T-cell (primary cell): ENCODE data around the gene ANKRD26. TPM values are rescaled to one million over a fixed set of nuclear protein-coding genes. Genes with fewer than 3 reads are reported as not detected.

ENCODE experiments used
- ATAC-seq, 4 experiments: fragments of 200-7000 bp in 3 of 4; fragments of 150-1000 bp in 1 of 4; cut with Tn5 transposase; replicated peaks in 1 of 4; 1 replicate in 3 of 4; 2 replicates in 1 of 4; pipeline ENCODE4 v1.10.0; 2021; ENCODE audit warnings: moderate library complexity in 3 of 4, mild to moderate bottlenecking in 2 of 4, moderate number of reproducible peaks in 1 of 4
- CTCF ChIA-PET, 2 donors: fragments of 300-600 bp; sonication (Branson Sonifier 250); formaldehyde crosslinking; loops; one replicate each; lab custom pipeline; 2022; ENCODE audit warnings: antibody characterized with exemption in 2 of 2; lab: Charles Lee
- POLR2A ChIA-PET, 2 donors: fragments of 300-600 bp; sonication (Branson Sonifier 250); formaldehyde crosslinking; loops; one replicate each; lab custom pipeline; 2022; ENCODE audit warnings: antibody characterized with exemption in 2 of 2; lab: Charles Lee
- DNase-seq, 35 experiments: peaks; one replicate each; pipeline versions ENCODE4 v3.0.0 to v3.0.0-alpha.2; 2013 to 2023
- H3K27ac ChIP-seq: one replicate; pipeline ENCODE4 v1.5.1; 2013; ENCODE audit warnings: low read length
- H3K27me3 ChIP-seq, 2 experiments: replicated peaks in 1 of 2; 1 replicate in 1 of 2; 2 replicates in 1 of 2; pipeline versions ENCODE4 v1.6.1 to v1.7.0; 2013; ENCODE audit warnings: low read length in 1 of 2, mixed read lengths in 1 of 2; ENCODE audit not compliant: control insufficient read depth in 2 of 2, insufficient read depth in 2 of 2; ENCODE audit errors: extremely low read depth in 1 of 2
- H3K36me3 ChIP-seq, 2 donors: 1 replicate in 1 of 2; 2 replicates in 1 of 2; pipeline versions ENCODE4 v1.6.1 to v1.7.0; 2013; ENCODE audit warnings: low read length in 1 of 2; ENCODE audit not compliant: control insufficient read depth in 2 of 2, insufficient read depth in 1 of 2; ENCODE audit errors: extremely low read depth in 1 of 2
- H3K4me1 ChIP-seq, 2 experiments: 1 replicate in 1 of 2; 2 replicates in 1 of 2; pipeline versions ENCODE4 v1.6.1 to v1.7.0; 2013; ENCODE audit warnings: low read length in 2 of 2, mixed read lengths in 1 of 2; ENCODE audit not compliant: insufficient read depth in 2 of 2, control insufficient read depth in 1 of 2; ENCODE audit errors: extremely low read depth in 1 of 2
- H3K4me3 ChIP-seq, 2 donors: 1 replicate in 1 of 2; 2 replicates in 1 of 2; pipeline versions ENCODE4 v1.5.1 to v1.7.0; 2013; ENCODE audit warnings: mild to moderate bottlenecking in 2 of 2, low read length in 1 of 2, moderate library complexity in 1 of 2; ENCODE audit not compliant: control insufficient read depth in 1 of 2; ENCODE audit errors: extremely low read depth in 1 of 2
- H3K9me3 ChIP-seq: 2 replicates; pipeline ENCODE4 v1.7.0; 2013
- H3K27ac Mint-ChIP-seq, 2 donors: one replicate each; pipeline ENCODE4 v1.8.0; 2020 to 2021; ENCODE audit warnings: mild to moderate bottlenecking in 2 of 2, mixed read lengths in 2 of 2
- H3K27me3 Mint-ChIP-seq, 2 donors: one replicate each; pipeline ENCODE4 v1.8.0; 2021 to 2022; ENCODE audit warnings: mixed read lengths in 2 of 2
- H3K36me3 Mint-ChIP-seq: one replicate; pipeline ENCODE4 v1.8.0; 2021; ENCODE audit warnings: mixed read lengths
- H3K4me1 Mint-ChIP-seq, 3 donors: one replicate each; pipeline ENCODE4 v1.8.0; 2020 to 2022; ENCODE audit warnings: mixed read lengths in 3 of 3, mild to moderate bottlenecking in 1 of 3
- H3K4me3 Mint-ChIP-seq, 3 donors: one replicate each; pipeline ENCODE4 v1.8.0; 2020 to 2022; ENCODE audit warnings: mild to moderate bottlenecking in 3 of 3, mixed read lengths in 3 of 3, moderate library complexity in 3 of 3
- H3K9me3 Mint-ChIP-seq, 3 donors: one replicate each; pipeline ENCODE4 v1.8.0; 2020 to 2022; ENCODE audit warnings: mixed read lengths in 3 of 3
- WGBS: methylation state at CpG from one replicate; pipeline ENCODE4 v1.1.5; 2013; ENCODE audit warnings: missing lambda C conversion rate; ENCODE audit not compliant: insufficient coverage; 5-methylcytosine and 5-hydroxymethylcytosine counted together
- total RNA-seq, 35 experiments: library from RNA in 6 of 35; stranded (reverse) in 6 of 35; fragments of 120-200 nt in 1 of 35; gene quantifications; one replicate each; pipeline versions ENCODE4 v1.2.1 to v1.2.4 and lab custom pipeline; 2013 to 2026

Gene ANKRD26
- total RNA-seq, 5 donors from 2014 or later (not counting 1 experiment from before 2014, with no cell fraction given): 8.9 to 13.0 (median 9.3) TPM

DNA sequence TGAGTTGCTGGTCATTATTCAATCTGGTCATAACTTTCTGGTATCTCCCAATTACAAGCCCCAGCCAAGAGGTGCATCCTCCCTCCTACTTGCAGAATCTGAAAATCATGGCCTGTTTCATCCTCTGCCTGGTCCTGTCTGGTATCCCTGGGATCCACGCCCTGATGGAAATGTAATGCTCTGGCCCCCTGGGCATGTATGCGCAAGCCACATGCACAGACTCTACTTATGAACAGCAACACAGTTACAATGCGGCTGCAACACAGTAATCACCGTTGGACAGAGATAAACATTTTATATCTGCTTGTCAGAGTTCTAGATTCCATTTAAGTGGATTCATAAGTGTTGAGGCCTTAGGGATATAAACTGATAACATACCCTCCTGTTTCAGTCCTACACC lies 121.8 kb downstream of the ANKRD26 start:
- Mint-ChIP-seq H3K4me3 (no peak overlapping the region), H3K4me1 (no peaks in the 10 kb centered on the region), H3K27me3 (no peaks in the 10 kb centered on the region), H3K9me3 (no peaks in the 10 kb centered on the region), H3K27ac (no peak overlapping the region), H3K36me3 (peaks cover 29% of the 10 kb centered on the region)
- no peak for DNase-seq
- no peak for ATAC-seq
- Histone ChIP-seq H3K27ac (no peak overlapping the region), H3K27me3 (no peaks in the 10 kb centered on the region), H3K9me3 (no peaks in the 10 kb centered on the region), H3K36me3 (no peaks in the 10 kb centered on the region), H3K4me1 (no peaks in the 10 kb centered on the region), H3K4me3 (no peak overlapping the region)
- WGBS: 88% methylated on average over 1 of the region's 4 CpGs
- ChIA-PET POLR2A (no interaction called here), CTCF (no interaction called here)

DNA sequence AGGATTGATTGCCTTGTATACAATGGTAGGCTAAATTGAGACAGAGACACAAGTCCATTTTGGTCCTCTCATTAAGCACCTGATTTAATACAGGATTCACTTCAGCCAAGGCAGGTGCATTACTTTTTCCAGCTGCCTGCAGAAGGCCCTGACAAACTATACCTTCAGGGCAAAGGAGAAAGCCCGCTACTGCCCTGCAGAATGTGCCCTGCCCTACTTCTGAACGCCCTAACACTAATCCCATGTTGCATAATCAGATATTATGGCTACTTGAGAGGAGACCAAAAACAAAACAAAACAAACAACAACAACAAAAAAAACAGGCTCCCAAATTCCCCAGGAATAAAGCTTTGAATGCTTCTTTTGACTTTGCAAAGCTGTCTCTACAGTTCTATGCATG lies 122.7 kb downstream of the ANKRD26 start:
- no peaks in the 10 kb centered on the region for H3K9me3 ChIP-seq
- H3K27me3 ChIP-seq: no peaks in the 10 kb centered on the region
- ATAC-seq (no peak), DNase-seq (no peak)
- Mint-ChIP-seq H3K4me1 (no peaks in the 10 kb centered on the region), H3K27me3 (no peaks in the 10 kb centered on the region), H3K27ac (no peak overlapping the region), H3K4me3 (no peak overlapping the region), H3K9me3 (no peaks in the 10 kb centered on the region), H3K36me3 (peaks cover 27% of the 10 kb centered on the region)
- no peaks in the 10 kb centered on the region for H3K36me3 ChIP-seq
- CTCF ChIA-PET: no interaction called here
- no peak overlapping the region for H3K4me3 ChIP-seq
- no CpG with 5 or more reads among the region's 2 CpGs for WGBS
- no peaks in the 10 kb centered on the region for H3K4me1 ChIP-seq
- H3K27ac ChIP-seq: no peak overlapping the region
- POLR2A ChIA-PET: no interaction called here

DNA sequence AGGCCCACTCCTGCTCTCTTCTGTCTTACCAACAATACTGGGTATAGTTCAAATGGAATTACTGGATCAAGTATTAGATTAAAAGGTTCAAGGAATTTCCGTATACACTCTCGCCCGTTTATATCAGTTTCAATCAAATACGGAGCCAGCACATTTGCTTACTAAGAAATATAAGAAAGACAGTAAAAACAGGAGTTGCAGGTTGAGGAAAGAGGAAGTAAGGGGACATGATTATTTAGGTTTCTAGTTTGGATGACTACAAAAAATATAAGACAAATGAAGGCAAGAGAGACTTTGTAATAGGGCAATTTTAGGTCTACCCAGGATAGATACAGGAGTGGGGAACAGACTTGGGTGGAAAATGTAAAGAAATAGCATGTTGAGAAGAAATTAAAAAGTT lies 129.6 kb downstream of the ANKRD26 start:
- Mint-ChIP-seq H3K4me1 (no peaks in the 10 kb centered on the region), H3K9me3 (no peaks in the 10 kb centered on the region), H3K27me3 (no peaks in the 10 kb centered on the region), H3K4me3 (no peak overlapping the region), H3K27ac (no peak overlapping the region), H3K36me3 (peaks cover 40% of the 10 kb centered on the region)
- H3K9me3 ChIP-seq: no peaks in the 10 kb centered on the region
- no peaks in the 10 kb centered on the region for H3K4me1 ChIP-seq
- no peaks in the 10 kb centered on the region for H3K27me3 ChIP-seq
- ChIA-PET POLR2A (no interaction called here), CTCF (no interaction called here)
- H3K27ac ChIP-seq: no peak overlapping the region
- DNase-seq (no peak), ATAC-seq (no peak)
- peaks cover 0 to 2% of the 10 kb centered on the region in 2 donors for H3K36me3 ChIP-seq
- H3K4me3 ChIP-seq: no peak overlapping the region
- WGBS: no CpG with 5 or more reads among the region's 4 CpGs

DNA sequence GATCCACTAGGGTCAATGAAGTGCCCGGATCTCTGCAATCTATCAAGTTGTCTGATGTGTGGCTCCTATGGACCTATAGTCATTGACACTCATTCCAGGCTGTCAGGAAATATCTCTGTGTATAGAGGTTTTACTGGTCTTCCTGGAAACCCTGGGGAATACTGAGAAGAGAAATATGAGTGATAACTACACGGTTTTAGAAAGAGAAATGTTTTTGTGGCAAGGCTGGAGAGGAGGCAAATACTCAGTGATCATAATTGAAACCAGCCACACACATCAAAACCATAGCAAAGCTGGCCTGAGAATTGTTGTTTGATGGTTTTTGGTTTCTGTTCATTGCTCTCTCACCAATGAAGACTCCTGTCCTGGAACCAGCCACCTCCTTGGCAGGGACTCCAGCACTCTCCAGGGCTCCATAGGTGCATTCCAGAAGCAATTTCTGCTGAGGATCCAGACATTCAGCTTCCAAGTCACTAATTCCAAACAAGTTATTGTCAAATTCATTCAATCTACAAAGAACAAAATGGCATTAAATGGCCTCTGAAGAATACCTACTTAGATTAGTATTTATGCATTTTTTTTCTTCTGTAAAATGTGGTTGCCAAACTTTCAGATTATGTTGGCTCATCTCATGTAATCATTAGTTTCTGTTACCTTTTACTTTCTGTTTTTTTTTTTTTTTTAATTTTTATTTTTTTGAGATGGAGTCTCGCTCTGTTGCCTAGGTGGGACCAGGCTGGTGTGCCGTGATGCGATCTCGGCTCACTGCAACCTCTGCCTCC lies 131.0 kb downstream of the ANKRD26 start:
- ATAC-seq (no peak), DNase-seq (no peak)
- Histone ChIP-seq H3K27ac (no peak overlapping the region), H3K4me3 (no peak overlapping the region), H3K9me3 (no peaks in the 10 kb centered on the region), H3K36me3 (peaks cover 0 to 2% of the 10 kb centered on the region in 2 donors), H3K27me3 (no peaks in the 10 kb centered on the region), H3K4me1 (no peaks in the 10 kb centered on the region)
- Mint-ChIP-seq H3K4me1 (no peaks in the 10 kb centered on the region), H3K27ac (no peak overlapping the region), H3K36me3 (peaks cover 40% of the 10 kb centered on the region), H3K27me3 (no peaks in the 10 kb centered on the region), H3K4me3 (no peak overlapping the region), H3K9me3 (no peaks in the 10 kb centered on the region)
- no CpG with 5 or more reads among the region's 6 CpGs for WGBS
- POLR2A ChIA-PET: no interaction called here
- CTCF ChIA-PET: no interaction called here

DNA sequence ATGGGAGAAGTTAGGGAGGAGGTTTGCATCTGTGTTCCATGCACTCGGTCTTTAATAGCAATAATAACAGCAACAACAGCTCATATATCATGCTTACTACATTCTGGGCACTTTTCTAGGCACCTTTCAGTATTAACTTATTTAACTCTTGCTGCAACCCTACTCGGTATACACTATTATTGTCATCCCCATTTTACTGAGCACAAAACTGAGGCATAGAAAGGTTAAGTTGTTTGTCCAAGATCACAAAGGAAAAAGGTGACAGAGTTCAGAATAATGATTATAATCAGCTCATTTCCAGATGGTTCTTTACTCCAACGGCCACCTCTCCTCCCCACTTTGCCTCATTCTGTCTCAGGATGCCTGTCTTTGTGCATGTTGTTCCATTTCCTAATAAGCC lies 137.5 kb downstream of the ANKRD26 start:
- Histone ChIP-seq H3K27me3 (no peaks in the 10 kb centered on the region), H3K27ac (no peak overlapping the region), H3K4me3 (no peak overlapping the region), H3K4me1 (no peaks in the 10 kb centered on the region), H3K36me3 (peaks cover 0 to 2% of the 10 kb centered on the region in 2 donors), H3K9me3 (no peaks in the 10 kb centered on the region)
- H3K4me3 Mint-ChIP-seq: no peak overlapping the region
- no CpG with 5 or more reads among the region's 3 CpGs for WGBS
- H3K36me3 Mint-ChIP-seq: peaks cover 38% of the 10 kb centered on the region
- H3K27ac Mint-ChIP-seq: no peak overlapping the region
- DNase-seq (no peak), ATAC-seq (no peak)
- ChIA-PET CTCF (no interaction called here), POLR2A (no interaction called here)
- H3K27me3 Mint-ChIP-seq: no peaks in the 10 kb centered on the region
- H3K4me1 Mint-ChIP-seq: peaks cover 5 to 12% (median 7%) of the 10 kb centered on the region in 3 donors
- H3K9me3 Mint-ChIP-seq: no peaks in the 10 kb centered on the region

DNA sequence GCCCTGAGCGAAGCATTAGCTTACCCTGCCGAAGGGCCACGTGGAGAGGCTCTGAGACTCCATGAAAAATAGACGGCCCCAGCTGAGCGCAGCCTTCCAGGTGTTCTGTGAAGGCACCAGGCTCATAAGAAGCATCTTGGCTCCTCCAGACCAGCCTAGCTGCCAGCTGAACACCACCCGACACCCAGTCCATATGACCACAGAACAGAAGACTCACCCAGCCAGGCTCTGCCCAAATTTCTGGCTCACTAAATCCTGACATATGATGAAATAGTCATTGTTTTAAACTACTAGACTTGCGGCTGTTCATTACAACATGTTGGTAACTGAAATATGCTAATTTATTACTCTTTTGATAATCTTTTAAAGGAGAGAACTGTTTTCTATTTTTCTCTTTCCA lies 140.0 kb downstream of the ANKRD26 start:
- no peak overlapping the region for H3K27ac ChIP-seq
- Mint-ChIP-seq H3K9me3 (no peaks in the 10 kb centered on the region), H3K27me3 (no peaks in the 10 kb centered on the region), H3K27ac (no peak overlapping the region), H3K4me1 (peaks cover 5 to 12% (median 7%) of the 10 kb centered on the region in 3 donors), H3K36me3 (peaks cover 14% of the 10 kb centered on the region), H3K4me3 (no peak overlapping the region)
- DNase-seq (no peak), ATAC-seq (no peak)
- no peaks in the 10 kb centered on the region for H3K4me1 ChIP-seq
- H3K36me3 ChIP-seq: no peaks in the 10 kb centered on the region
- no peaks in the 10 kb centered on the region for H3K27me3 ChIP-seq
- POLR2A ChIA-PET: no interaction called here
- no peak overlapping the region for H3K4me3 ChIP-seq
- no peaks in the 10 kb centered on the region for H3K9me3 ChIP-seq
- CTCF ChIA-PET: no interaction called here
- WGBS: 91% methylated on average over 5 of the region's 7 CpGs
